IMR-90 (cell line): ENCODE measurements around the gene USP16. TPM values are rescaled to one million over a fixed set of nuclear protein-coding genes. Genes with fewer than 3 reads are reported as not detected.

Experiments used
- ATAC-seq: fragments of 200-7000 bp; cut with Tn5 transposase; 2 replicates; pipeline ENCODE4 v1.9.1; 2020; ENCODE audit warnings: low read depth, mild to moderate bottlenecking, moderate library complexity
- BruUV-seq: library from RNA; stranded (reverse); fragments of 400-500 nt; replicated peaks from 2 replicates; lab custom pipeline; 2021; lab: Mats Ljungman, UMichigan
- CTCF ChIA-PET: fragments of 300-600 bp; formaldehyde crosslinking; extraction: SDS; loops from one replicate; lab custom pipeline; 2021; ENCODE audit warnings: antibody characterized with exemption; lab: Yijun Ruan, JAX
- POLR2A ChIA-PET: fragments of 300-600 bp; sonication (Branson Sonifier 250); formaldehyde crosslinking; loops from one replicate; lab custom pipeline; 2022; ENCODE audit warnings: antibody characterized with exemption; ENCODE audit not compliant: unreplicated experiment; lab: Charles Lee
- DNase-seq: peaks from one replicate; pipeline ENCODE4 v3.0.0; 2013
- H2AFZ ChIP-seq: replicated peaks from 2 replicates; pipeline ENCODE3; 2013; ENCODE audit warnings: low read length, mild to moderate bottlenecking; ENCODE audit not compliant: poor library complexity
- H2AK5ac ChIP-seq: 2 replicates; pipeline ENCODE4 v1.6.1; 2013; ENCODE audit warnings: low read depth, low read length, inconsistent platforms
- H2AK9ac ChIP-seq: replicated peaks from 2 replicates; pipeline ENCODE3; 2013; ENCODE audit warnings: mild to moderate bottlenecking, low read depth, low read length, moderate library complexity; ENCODE audit not compliant: poor library complexity
- H2BK120ac ChIP-seq: 2 replicates; pipeline ENCODE4 v1.6.1; 2013; ENCODE audit warnings: low read depth, low read length, inconsistent platforms
- H2BK15ac ChIP-seq: 3 replicates; pipeline ENCODE4 v1.6.1; 2013; ENCODE audit warnings: low read depth, low read length, inconsistent platforms
- H2BK20ac ChIP-seq: 2 replicates; pipeline ENCODE4 v1.6.1; 2013; ENCODE audit warnings: low read depth, mild to moderate bottlenecking, inconsistent platforms, low read length, moderate library complexity
- H2BK5ac ChIP-seq: 2 replicates; pipeline ENCODE4 v1.6.1; 2013; ENCODE audit warnings: mild to moderate bottlenecking, low read depth, low read length, inconsistent platforms; ENCODE audit not compliant: poor library complexity, severe bottlenecking
- H3K14ac ChIP-seq: replicated peaks from 2 replicates; pipeline ENCODE4 v1.6.1; 2013; ENCODE audit warnings: low read depth, low read length, inconsistent platforms
- H3K18ac ChIP-seq: 2 replicates; pipeline ENCODE4 v1.6.1; 2013; ENCODE audit warnings: low read depth, low read length, control low read depth
- H3K23ac ChIP-seq: 2 replicates; pipeline ENCODE4 v1.6.1; 2013; ENCODE audit warnings: low read depth, low read length, inconsistent platforms
- H3K27ac ChIP-seq: 2 replicates; pipeline ENCODE4 v1.5.1; 2013; ENCODE audit warnings: mild to moderate bottlenecking, control low read depth, low read length; ENCODE audit not compliant: insufficient read depth
- H3K27me3 ChIP-seq: 2 replicates; pipeline ENCODE4 v1.6.1; 2013; ENCODE audit warnings: low read length; ENCODE audit not compliant: control insufficient read depth, insufficient read depth
- H3K36me3 ChIP-seq: 2 replicates; pipeline ENCODE4 v1.6.1; 2013; ENCODE audit warnings: low read length, mixed read lengths; ENCODE audit not compliant: control insufficient read depth, insufficient read depth
- H3K4ac ChIP-seq: 2 replicates; pipeline ENCODE4 v1.6.1; 2013; ENCODE audit warnings: low read depth, low read length, inconsistent platforms
- H3K4me1 ChIP-seq: 2 replicates; pipeline ENCODE4 v1.6.1; 2013; ENCODE audit warnings: low read length, mixed read lengths; ENCODE audit not compliant: control insufficient read depth, insufficient read depth
- H3K4me2 ChIP-seq: 2 replicates; pipeline ENCODE4 v1.6.1; 2013; ENCODE audit warnings: low read depth, mild to moderate bottlenecking, control low read depth, low read length, moderate library complexity
- H3K4me3 ChIP-seq: 2 replicates; pipeline ENCODE4 v1.5.1; 2013; ENCODE audit warnings: low read depth, mild to moderate bottlenecking, control low read depth, low read length, moderate library complexity; ENCODE audit not compliant: insufficient read depth
- H3K56ac ChIP-seq: 2 replicates; pipeline ENCODE4 v1.6.1; 2013; ENCODE audit warnings: low read length, inconsistent platforms; ENCODE audit not compliant: insufficient read depth; ENCODE audit errors: extremely low read depth
- H3K79me1 ChIP-seq, 2 experiments: 2 replicates each; pipeline ENCODE4 v1.6.1; 2013; ENCODE audit warnings: low read length in 2 of 2, inconsistent platforms in 1 of 2, low read depth in 1 of 2
- H3K9ac ChIP-seq: 2 replicates; pipeline ENCODE4 v1.6.1; 2013; ENCODE audit warnings: low read depth, low read length, control low read depth
- H3K9me1 ChIP-seq: 2 replicates; pipeline ENCODE4 v1.6.1; 2013; ENCODE audit warnings: low read length, inconsistent platforms; ENCODE audit not compliant: insufficient read depth
- H3K9me3 ChIP-seq: 2 replicates; pipeline ENCODE4 v1.6.1; 2013; ENCODE audit warnings: low read length; ENCODE audit not compliant: control insufficient read depth, insufficient read depth
- H4K20me1 ChIP-seq: 2 replicates; pipeline ENCODE4 v1.6.1; 2013; ENCODE audit warnings: low read length, inconsistent platforms; ENCODE audit not compliant: insufficient read depth
- H4K5ac ChIP-seq: 2 replicates; pipeline ENCODE4 v1.6.1; 2013; ENCODE audit warnings: mild to moderate bottlenecking, low read depth, low read length, control low read depth
- H4K8ac ChIP-seq, 2 experiments: 2 replicates each; pipeline ENCODE4 v1.6.1; 2013; ENCODE audit warnings: low read depth in 2 of 2, low read length in 2 of 2, control low read depth in 1 of 2, inconsistent platforms in 1 of 2
- H4K91ac ChIP-seq: 2 replicates; pipeline ENCODE4 v1.6.1; 2013; ENCODE audit warnings: low read depth, low read length, inconsistent platforms; ENCODE audit not compliant: insufficient read depth
- BHLHE40 ChIP-seq: fragments of 150-350 bp; IDR thresholded peaks from 2 replicates; pipeline ENCODE4 v1.6.1; 2016; ENCODE audit warnings: mild to moderate bottlenecking, low read depth, low read length
- CEBPB ChIP-seq: IDR thresholded peaks from 2 replicates; pipeline ENCODE4 v1.6.1; 2012; ENCODE audit warnings: low read depth, low read length, improper control_type of control experiment
- CHD1 ChIP-seq: IDR thresholded peaks from 2 replicates; pipeline ENCODE4 v1.6.1; 2012; ENCODE audit warnings: low read depth, low read length, improper control_type of control experiment
- FOS ChIP-seq: fragments of 150-350 bp; IDR thresholded peaks from 2 replicates; pipeline ENCODE4 v1.6.1; 2016; ENCODE audit warnings: low read depth, low read length
- MAFK ChIP-seq: IDR thresholded peaks from 2 replicates; pipeline ENCODE4 v1.6.1; 2012; ENCODE audit warnings: low read depth, low read length, improper control_type of control experiment
- MAZ ChIP-seq: IDR thresholded peaks from 2 replicates; pipeline ENCODE4 v1.6.1; 2012; ENCODE audit warnings: low read depth, mild to moderate bottlenecking, low read length, improper control_type of control experiment, moderate library complexity, borderline replicate concordance
- NFE2L2 ChIP-seq: fragments of 150-350 bp; IDR thresholded peaks from 2 replicates; pipeline ENCODE4 v1.6.1; 2016; ENCODE audit warnings: low read depth, mild to moderate bottlenecking, low read length
- POLR2A ChIP-seq: IDR thresholded peaks from 2 replicates; pipeline ENCODE4 v1.6.1; 2012; ENCODE audit warnings: mild to moderate bottlenecking, low read depth, low read length
- RCOR1 ChIP-seq: IDR thresholded peaks from 2 replicates; pipeline ENCODE4 v1.6.1; 2012; ENCODE audit warnings: mild to moderate bottlenecking, low read length, improper control_type of control experiment; ENCODE audit not compliant: insufficient replicate concordance
- SMC3 ChIP-seq: fragments of 150-350 bp; IDR thresholded peaks from 2 replicates; pipeline ENCODE4 v1.6.1; 2016; ENCODE audit warnings: low read depth, mild to moderate bottlenecking, antibody characterized with exemption, low read length, moderate library complexity
- whole genome bisulfite sequencing, 2 experiments: methylation state at CpG; one replicate each; pipeline versions ENCODE4 v1.1.5 to v1.1.7; 2013; ENCODE audit warnings: missing lambda C conversion rate in 2 of 2; ENCODE audit not compliant: insufficient read length in 1 of 2; ENCODE audit errors: extremely low coverage in 2 of 2; 5-methylcytosine and 5-hydroxymethylcytosine counted together
- dilution Hi-C: fragments of 300-500 bp; cut with HindIII; formaldehyde crosslinking; loops from one replicate; pipeline ENCODE4 v1.14.3; 2018; ENCODE audit warnings: low sequenced_read_pairs; ENCODE audit not compliant: unreplicated experiment
- in situ Hi-C: fragments of 300-500 bp; cut with MboI; formaldehyde crosslinking; loops from 3 replicates; pipeline ENCODE4 v1.14.3; 2019; ENCODE audit warnings: low sequenced_read_pairs, inconsistent platforms, mixed read lengths
- intact Hi-C: fragments of 100-400 bp; cut with micrococcal nuclease; formaldehyde crosslinking; loops from 2 replicates; pipeline ENCODE4 v1.10.0; 2022
- polyA plus RNA-seq, 3 experiments: library from polyadenylated mRNA; depleted of rRNA; stranded (reverse); fragments of >200 nt; gene quantifications; 2 replicates each; pipeline ENCODE4 v1.2.3, GENCODE V29; 2012; ENCODE audit warnings: low replicate concordance in 1 of 3
- total RNA-seq: library from RNA; depleted of rRNA; stranded (reverse); fragments of >200 nt; gene quantifications from 2 replicates; pipeline ENCODE4 v1.2.3, GENCODE V29; 2012
- TF ChIP-seq, protein P1 (sequence below): fragments of 150-350 bp; IDR thresholded peaks from 2 replicates; pipeline ENCODE4 v1.6.1; 2017; ENCODE audit warnings: mild to moderate bottlenecking, antibody characterized with exemption, low read length, low read depth
- TF ChIP-seq, protein P2 (sequence below): conservative IDR thresholded peaks from 2 replicates; pipeline ENCODE4 v1.5.1; 2012; ENCODE audit warnings: mild to moderate bottlenecking, low read depth, low read length, improper control_type of control experiment

USP16 gene
- total and polyA plus RNA-seq, 2 of the 4 experiments (the other 2 are of a cell fraction): 15.5 to 28.7 TPM

DNA sequence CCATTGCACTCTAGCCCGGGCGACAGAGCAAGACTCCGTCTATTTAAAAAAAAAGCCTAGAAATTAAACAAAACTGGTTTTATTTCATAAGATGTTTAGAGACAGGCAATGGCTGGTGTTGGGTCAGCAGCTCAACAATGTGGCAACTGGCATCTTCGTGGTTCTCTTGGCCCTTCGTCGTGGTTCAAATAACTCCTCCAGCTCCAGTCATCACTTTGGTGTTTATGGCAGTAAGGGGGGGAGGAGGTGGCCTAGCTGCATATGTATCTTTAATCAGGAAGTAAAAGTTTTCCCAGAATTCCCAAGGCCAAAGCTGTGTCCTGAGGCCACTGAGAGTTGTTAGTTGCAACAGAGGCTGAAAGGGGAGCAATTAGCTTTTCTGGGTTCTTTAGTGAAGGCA is 18.8 kb upstream of the USP16 start:
- H2AK9ac ChIP-seq: no peak overlapping the region
- H4K8ac ChIP-seq: no peak overlapping the region
- peaks cover 3% of the 10 kb centered on the region; the same call in 1 of the 2 replicates for H3K4me1 ChIP-seq
- H3K27ac ChIP-seq: no peak overlapping the region
- H3K4ac ChIP-seq: no peak overlapping the region
- H4K5ac ChIP-seq: no peak overlapping the region; the same call in 1 of the 2 replicates
- no peak overlapping the region for H3K56ac ChIP-seq
- H3K14ac ChIP-seq: no peak overlapping the region
- peak overlapping the region; percentile 48 for H2BK5ac ChIP-seq
- H2AFZ ChIP-seq: no peak overlapping the region
- H3K9me1 ChIP-seq: no peaks in the 10 kb centered on the region
- H3K4me3 ChIP-seq: no peak overlapping the region
- H3K9me3 ChIP-seq: no peaks in the 10 kb centered on the region
- no peak overlapping the region for H3K18ac ChIP-seq
- ATAC-seq (no peak), DNase-seq (peak; percentile 26)
- no peak overlapping the region for H2AK5ac ChIP-seq
- no peaks in the 10 kb centered on the region for H4K20me1 ChIP-seq
- no peak overlapping the region for H4K91ac ChIP-seq
- no peak overlapping the region for H2BK15ac ChIP-seq
- ChIA-PET POLR2A (interaction anchor here (1.3 kb wide), 1 partner anchor 19 kb away, joined by 4 read pairs; the partner anchor contains the start of gene USP16), CTCF (interaction anchor here (0.6 kb wide), 1 partner anchor 301 kb away, joined by 3 read pairs; no protein-coding TSS in a partner anchor)
- no CpG with 5 or more reads among the region's 6 CpGs for WGBS, 2 experiments
- H3K9ac ChIP-seq: no peak overlapping the region
- no peak overlapping the region for H2BK20ac ChIP-seq
- no peak overlapping the region for H3K4me2 ChIP-seq
- dilution Hi-C loops: no loop called here
- no TSS peak for BruUV-seq
- intact Hi-C loops: no loop called here
- H3K23ac ChIP-seq: no peak overlapping the region
- H3K36me3 ChIP-seq: peaks cover 19% of the 10 kb centered on the region
- H2BK120ac ChIP-seq: no peak overlapping the region
- TF ChIP-seq, protein P1, sequence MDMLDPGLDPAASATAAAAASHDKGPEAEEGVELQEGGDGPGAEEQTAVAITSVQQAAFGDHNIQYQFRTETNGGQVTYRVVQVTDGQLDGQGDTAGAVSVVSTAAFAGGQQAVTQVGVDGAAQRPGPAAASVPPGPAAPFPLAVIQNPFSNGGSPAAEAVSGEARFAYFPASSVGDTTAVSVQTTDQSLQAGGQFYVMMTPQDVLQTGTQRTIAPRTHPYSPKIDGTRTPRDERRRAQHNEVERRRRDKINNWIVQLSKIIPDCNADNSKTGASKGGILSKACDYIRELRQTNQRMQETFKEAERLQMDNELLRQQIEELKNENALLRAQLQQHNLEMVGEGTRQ: no peak
- TF ChIP-seq NFE2L2: no peak
- TF ChIP-seq SMC3: no peak
- no peak for TF ChIP-seq MAZ
- no peak for TF ChIP-seq POLR2A
- no peak for TF ChIP-seq RCOR1
- no peak for TF ChIP-seq FOS
- no peak for TF ChIP-seq BHLHE40
- no peak for TF ChIP-seq MAFK
- TF ChIP-seq CHD1: no peak
- TF ChIP-seq, protein P2, sequence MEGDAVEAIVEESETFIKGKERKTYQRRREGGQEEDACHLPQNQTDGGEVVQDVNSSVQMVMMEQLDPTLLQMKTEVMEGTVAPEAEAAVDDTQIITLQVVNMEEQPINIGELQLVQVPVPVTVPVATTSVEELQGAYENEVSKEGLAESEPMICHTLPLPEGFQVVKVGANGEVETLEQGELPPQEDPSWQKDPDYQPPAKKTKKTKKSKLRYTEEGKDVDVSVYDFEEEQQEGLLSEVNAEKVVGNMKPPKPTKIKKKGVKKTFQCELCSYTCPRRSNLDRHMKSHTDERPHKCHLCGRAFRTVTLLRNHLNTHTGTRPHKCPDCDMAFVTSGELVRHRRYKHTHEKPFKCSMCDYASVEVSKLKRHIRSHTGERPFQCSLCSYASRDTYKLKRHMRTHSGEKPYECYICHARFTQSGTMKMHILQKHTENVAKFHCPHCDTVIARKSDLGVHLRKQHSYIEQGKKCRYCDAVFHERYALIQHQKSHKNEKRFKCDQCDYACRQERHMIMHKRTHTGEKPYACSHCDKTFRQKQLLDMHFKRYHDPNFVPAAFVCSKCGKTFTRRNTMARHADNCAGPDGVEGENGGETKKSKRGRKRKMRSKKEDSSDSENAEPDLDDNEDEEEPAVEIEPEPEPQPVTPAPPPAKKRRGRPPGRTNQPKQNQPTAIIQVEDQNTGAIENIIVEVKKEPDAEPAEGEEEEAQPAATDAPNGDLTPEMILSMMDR: no peak
- no peak for TF ChIP-seq CEBPB
- no peaks in the 10 kb centered on the region for H3K27me3 ChIP-seq
- H3K79me1 ChIP-seq: peaks cover 0 to 15% of the 10 kb centered on the region in 2 experiments; a peak in 2 of 4 replicates
- in situ Hi-C loops: no loop called here
